Breast epithelium (tissue), 3 donors: Measurements from ENCODE around the gene AP5Z1.

Source experiments
- POLR2A ChIP-seq: fragments of 450-650 bp; IDR thresholded peaks from one replicate; pipeline ENCODE4 v1.6.1; 2016; ENCODE audit warnings: antibody characterized with exemption, mild to moderate bottlenecking, moderate library complexity
- POLR2AphosphoS5 ChIP-seq, 3 donors: sonication (generic); formaldehyde crosslinking; IDR thresholded peaks; one replicate each; pipeline ENCODE4 v1.6.1; 2017; ENCODE audit warnings: antibody characterized with exemption in 3 of 3
- TF ChIP-seq, protein P1 (sequence below), 3 donors: fragments of 450-650 bp; IDR thresholded peaks; one replicate each; pipeline ENCODE4 v1.5.1; 2016 to 2017; ENCODE audit warnings: antibody characterized with exemption in 3 of 3, mild to moderate bottlenecking in 3 of 3, moderate library complexity in 3 of 3

DNA sequence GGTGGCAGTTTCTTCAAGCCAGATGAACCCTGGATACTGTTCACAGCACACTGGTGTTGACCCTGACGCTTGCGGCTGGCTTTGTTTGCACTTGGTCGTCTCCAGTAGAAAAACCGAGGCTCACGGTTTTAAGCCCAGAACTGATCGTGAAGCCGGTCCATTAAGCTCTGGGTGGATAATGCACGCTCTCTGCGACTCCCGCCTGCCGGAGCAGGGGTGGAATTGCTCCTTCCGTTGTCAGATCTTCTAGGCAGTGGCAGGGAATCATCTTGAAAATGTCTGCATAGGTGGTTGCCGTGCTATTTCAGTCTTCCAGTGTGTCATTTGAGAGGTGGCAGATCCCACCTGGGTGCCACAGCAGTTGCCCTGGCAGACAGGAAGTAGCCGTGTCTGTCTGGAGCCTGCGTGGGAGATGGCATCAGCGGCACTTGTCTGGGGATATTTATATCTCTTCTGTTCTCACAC lies 35.9 kb upstream of the AP5Z1 start:
- TF ChIP-seq, protein P1, sequence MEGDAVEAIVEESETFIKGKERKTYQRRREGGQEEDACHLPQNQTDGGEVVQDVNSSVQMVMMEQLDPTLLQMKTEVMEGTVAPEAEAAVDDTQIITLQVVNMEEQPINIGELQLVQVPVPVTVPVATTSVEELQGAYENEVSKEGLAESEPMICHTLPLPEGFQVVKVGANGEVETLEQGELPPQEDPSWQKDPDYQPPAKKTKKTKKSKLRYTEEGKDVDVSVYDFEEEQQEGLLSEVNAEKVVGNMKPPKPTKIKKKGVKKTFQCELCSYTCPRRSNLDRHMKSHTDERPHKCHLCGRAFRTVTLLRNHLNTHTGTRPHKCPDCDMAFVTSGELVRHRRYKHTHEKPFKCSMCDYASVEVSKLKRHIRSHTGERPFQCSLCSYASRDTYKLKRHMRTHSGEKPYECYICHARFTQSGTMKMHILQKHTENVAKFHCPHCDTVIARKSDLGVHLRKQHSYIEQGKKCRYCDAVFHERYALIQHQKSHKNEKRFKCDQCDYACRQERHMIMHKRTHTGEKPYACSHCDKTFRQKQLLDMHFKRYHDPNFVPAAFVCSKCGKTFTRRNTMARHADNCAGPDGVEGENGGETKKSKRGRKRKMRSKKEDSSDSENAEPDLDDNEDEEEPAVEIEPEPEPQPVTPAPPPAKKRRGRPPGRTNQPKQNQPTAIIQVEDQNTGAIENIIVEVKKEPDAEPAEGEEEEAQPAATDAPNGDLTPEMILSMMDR (IDR thresholded peaks at IDR 0.05) = peak in 1 of 3 donors; percentile 30
- TF ChIP-seq POLR2AphosphoS5 (IDR thresholded peaks at IDR 0.05) (no peak), POLR2A (no peak)
